KOPT-K1 (cell line): ENCODE data around the gene M1AP.

ENCODE experiments used
- H3K27ac ChIP-seq: fragments of 200-600 bp; sonication (generic); 2 replicates; pipeline ENCODE4 v1.5.1; 2016; ENCODE audit warnings: antibody characterized with exemption, mild to moderate bottlenecking, low read depth, low read length; ENCODE audit not compliant: poor library complexity, severe bottlenecking
- H3K36me3 ChIP-seq: fragments of 200-600 bp; sonication (generic); 2 replicates; pipeline ENCODE4 v1.5.1; 2017; ENCODE audit warnings: antibody characterized with exemption, mild to moderate bottlenecking, low read length, moderate library complexity; ENCODE audit not compliant: insufficient read depth
- H3K9me3 ChIP-seq: fragments of 200-600 bp; sonication (generic); 2 replicates; pipeline ENCODE4 v1.5.1; 2017; ENCODE audit warnings: antibody characterized with exemption, low read length, mild to moderate bottlenecking; ENCODE audit not compliant: insufficient read depth, poor library complexity, severe bottlenecking

Gene M1AP

DNA sequence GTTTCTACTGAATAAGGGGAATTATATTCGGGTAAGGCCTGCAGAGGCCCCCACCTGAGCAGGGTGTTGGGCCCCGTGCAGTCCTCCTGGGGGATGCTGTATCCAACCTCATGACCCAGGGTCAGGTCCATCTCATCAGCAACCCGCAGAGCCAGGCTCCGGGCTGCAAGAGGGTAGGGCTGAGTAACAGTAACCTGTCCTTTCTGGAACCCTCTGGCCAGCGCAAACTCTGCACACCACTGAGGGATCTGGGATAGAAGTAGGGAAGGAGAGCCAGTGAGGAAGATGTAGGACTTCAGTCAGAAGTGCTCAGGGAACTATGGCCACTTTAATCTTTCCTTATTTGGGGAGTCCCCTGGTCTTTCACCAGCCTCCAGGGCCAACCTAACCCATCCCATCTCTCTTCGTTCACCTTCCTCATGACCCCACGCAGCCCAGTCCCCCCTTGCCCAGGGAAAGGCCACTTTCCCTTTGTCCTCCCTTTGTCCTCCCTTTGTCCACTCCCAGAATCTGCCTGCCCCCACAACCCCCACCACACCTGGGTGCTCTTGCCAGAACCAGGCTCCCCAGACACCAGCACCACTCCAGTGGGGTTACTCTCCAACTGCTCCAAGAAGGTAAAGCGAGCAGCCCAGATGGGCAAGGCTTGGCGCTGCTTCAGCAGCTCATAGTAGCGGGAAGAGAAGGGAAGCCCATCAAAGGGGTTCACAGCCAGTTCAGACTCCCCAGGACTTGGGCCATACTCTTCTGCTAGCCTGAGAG is 123.0 kb downstream of the M1AP start:
- Histone ChIP-seq H3K36me3 (peaks cover 34% of the 10 kb centered on the region), H3K27ac (no peak overlapping the region), H3K9me3 (no peaks in the 10 kb centered on the region)

DNA sequence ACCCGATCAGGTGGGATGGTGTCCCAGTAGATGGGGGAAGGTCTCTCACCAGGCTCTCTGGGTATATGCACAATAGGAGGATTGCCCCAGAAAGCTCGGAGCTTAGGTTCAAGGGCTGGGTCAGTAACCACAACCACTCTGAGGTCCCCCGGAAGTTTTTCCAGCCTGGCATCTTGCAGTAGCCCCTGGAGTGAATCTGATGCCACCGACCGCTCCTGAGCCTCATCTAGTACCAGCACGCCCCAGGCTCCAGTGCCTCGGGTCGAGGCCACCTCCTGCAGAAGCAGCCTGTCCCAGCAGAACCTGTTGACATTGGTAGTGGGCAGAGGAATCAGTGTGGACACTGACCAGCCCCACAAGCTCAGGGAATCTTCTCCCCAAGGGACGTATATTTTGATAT is 124.1 kb downstream of the M1AP start:
- H3K9me3 ChIP-seq = no peaks in the 10 kb centered on the region

DNA sequence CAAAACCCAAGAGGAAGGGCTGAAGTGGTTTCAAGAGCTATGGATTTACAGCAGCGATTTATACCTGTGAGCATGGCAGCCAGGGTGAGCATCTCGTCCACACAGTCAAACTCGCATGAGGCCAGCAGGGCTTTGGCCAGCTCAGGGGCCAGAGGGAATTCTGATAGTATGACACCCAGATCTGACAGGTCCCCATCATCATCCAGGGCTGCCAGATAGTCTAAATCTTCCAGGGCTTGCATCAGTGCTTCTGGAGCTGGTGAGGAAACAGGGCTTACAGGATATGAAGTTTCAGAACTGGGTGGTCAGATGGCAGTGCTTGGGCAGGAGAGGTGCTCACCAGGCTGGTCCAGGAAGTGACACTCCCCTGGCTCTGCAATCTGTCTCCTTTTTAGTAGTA is 125.6 kb downstream of the M1AP start:
- Histone ChIP-seq H3K27ac (no peak overlapping the region), H3K9me3 (no peaks in the 10 kb centered on the region), H3K36me3 (peaks cover 26% of the 10 kb centered on the region)

More for the DNA sequence above, 124.1 kb downstream of the M1AP start:
- no peak overlapping the region for H3K27ac ChIP-seq
- H3K36me3 ChIP-seq = peaks cover 34% of the 10 kb centered on the region

DNA sequence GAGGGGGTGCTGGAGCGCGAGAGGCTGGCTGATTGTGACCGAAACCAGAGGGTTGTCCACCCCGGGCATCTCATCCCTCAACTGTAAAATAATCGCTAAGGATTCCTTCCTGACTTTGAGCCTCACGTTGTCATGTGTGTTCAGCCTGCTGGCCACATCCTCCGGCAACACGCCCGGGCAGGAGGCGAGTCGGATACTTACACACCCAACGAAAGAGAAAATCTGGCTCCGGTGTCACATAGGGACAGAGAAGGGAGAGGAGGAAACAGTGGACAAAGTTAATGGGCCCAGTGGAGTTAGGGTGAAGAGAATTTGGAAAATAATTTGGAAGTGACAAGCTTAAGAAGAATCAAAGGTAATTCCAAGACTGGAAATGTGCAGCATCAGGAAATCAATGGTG is 131.5 kb downstream of the M1AP start:
- no peak overlapping the region for H3K27ac ChIP-seq
- H3K9me3 ChIP-seq = no peaks in the 10 kb centered on the region
- H3K36me3 ChIP-seq = no peaks in the 10 kb centered on the region

DNA sequence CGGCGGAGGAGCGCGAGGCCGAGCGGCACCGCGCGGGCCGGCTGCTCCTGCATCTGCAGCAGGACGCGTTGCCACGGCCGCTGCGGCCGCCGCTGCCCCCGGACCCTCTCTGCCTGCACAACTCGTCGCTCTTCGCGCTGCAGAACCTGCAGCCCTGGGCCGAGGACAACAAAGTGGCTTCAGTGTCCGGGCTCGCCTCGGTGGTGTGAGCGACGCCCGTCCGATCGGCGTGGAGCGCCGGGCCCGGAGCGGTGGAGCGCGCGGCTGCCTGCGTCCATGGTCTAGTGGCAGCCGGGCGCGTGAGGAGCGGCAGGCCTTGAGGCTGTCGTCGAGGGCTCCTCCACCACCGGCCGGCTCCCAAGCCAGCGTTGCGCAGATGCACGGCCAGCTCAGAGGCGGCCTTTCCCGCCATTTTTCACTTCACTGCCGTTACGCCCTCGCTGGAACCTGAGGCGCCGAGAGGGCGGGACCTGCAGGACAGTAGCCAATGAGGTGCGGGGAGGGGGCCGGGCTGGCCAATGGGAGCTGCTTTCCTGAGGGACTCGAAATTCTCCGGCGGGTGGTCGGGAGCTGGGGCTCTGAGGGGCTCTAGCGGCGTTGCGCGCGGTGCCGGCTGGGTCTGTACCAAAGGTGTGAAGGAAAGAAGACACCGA is 132.0 kb downstream of the M1AP start:
- Histone ChIP-seq H3K27ac (no peak overlapping the region), H3K9me3 (no peaks in the 10 kb centered on the region), H3K36me3 (no peaks in the 10 kb centered on the region)

DNA sequence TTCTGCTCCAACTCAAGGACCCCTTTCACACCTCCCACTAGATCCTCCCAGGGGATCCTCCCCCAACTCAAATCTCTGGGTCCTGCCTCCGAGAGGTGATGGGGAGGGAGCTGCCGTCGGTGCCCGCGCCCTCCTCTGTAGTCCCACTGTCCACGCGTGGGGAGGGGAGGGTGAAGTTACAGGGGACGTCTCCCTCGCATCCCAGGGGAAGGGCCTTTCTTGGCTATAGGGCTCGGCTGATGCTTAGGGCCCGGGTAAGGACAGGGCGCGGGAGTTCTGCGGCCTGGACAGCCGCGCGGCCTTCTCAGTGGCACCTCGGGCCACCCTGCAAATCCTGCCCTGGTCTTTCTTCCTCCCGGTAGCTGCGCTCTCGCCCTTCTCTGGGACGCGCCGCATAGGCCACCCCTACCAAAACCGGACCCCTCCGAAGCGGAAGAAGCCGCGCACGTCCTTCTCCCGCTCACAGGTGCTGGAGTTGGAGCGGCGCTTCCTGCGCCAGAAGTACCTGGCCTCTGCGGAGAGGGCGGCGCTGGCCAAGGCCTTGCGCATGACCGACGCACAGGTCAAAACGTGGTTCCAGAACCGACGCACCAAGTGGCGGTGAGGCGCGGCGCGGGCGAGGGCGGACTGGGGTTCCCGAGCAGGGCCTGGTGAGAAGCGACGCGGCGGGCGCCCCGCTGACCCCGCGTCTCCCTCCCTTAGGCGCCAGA is 132.7 kb downstream of the M1AP start:
- Histone ChIP-seq H3K9me3 (no peaks in the 10 kb centered on the region), H3K27ac (no peak overlapping the region), H3K36me3 (no peaks in the 10 kb centered on the region)

DNA sequence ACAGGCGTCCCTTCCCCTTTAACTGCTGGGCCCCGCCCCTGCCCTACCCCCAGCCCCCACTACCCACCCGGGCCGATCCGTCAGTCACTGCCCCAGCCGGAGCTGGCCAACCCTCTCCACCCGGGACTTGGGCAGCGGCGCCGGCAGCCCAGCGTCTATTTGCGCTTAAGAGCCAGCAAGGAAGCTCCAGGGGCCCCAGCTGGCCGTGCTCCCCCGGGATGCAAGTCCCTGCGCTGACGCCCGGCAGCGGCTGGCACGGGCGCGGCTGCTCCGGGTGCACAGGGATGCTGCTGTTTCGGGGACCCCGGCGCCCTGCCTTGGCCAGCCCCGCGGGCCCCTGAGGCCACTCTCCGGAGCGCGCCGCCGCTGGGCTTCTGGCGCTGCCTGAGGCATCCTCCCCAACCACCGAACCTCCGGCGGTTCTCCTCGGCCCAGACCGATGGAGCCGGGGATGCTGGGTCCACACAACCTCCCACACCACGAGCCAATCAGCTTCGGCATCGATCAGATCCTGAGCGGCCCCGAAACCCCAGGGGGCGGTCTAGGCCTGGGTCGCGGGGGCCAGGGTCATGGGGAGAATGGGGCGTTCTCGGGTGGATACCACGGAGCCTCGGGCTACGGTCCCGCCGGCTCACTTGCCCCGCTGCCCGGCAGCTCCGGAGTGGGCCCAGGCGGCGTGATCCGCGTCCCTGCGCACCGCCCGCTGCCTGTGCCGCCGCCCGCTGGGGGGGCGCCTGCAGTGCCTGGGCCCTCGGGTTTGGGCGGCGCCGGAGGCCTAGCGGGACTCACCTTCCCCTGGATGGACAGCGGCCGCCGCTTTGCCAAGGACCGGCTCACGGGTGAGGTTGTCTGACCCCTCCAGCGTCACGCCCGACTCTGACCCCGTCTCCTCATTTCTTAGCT is 133.5 kb downstream of the M1AP start, which contains the start of gene TLX2:
Gene TLX2 (plus strand): TSS at position 83 of the 903 bp plus-strand sequence. CDS start 357 bp downstream, at position 440.
- H3K27ac ChIP-seq = no peak within 1 kb of the TSS
- H3K36me3 ChIP-seq = no peaks in the 10 kb centered on the region
- no peaks in the 10 kb centered on the region for H3K9me3 ChIP-seq

DNA sequence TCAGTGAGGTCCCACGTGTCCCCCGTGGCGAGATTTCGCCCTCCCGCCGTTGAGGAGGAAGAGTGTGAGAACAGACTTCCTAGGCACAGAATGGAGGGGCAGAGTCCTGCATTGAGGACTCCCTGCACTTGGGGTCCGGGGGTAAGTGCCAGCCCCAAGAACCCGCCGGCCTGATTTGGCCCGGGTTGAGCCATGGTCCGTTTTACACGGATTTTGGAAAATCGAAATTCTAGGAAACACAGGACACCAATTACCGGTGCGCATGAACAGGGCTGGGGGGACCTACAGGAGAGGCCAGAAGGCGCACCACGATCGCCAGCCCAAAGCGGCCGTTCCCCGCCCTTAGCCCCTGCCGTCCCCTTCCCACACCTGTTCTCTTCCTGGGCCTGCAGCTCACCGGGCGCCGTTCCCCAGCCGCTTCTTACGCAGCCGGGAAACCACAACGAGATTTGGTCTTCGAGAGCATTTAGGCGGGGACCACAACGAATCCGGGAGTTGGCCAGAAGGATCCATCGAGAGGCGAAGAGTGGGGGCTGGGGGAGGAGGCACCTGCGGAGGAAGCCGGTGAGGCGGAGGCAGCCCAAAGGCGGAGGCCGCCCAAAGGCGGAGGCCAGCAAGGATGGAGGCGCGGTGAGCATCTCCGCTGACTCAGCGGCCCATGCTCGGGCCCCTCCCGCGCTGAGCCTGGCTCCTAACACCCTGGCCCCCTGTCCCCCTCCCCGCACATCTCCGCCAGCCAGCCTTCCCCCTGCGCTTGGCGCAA is 134.3 kb downstream of the M1AP start:
- no peak overlapping the region for H3K27ac ChIP-seq
- H3K9me3 ChIP-seq = no peaks in the 10 kb centered on the region
- H3K36me3 ChIP-seq = no peaks in the 10 kb centered on the region

DNA sequence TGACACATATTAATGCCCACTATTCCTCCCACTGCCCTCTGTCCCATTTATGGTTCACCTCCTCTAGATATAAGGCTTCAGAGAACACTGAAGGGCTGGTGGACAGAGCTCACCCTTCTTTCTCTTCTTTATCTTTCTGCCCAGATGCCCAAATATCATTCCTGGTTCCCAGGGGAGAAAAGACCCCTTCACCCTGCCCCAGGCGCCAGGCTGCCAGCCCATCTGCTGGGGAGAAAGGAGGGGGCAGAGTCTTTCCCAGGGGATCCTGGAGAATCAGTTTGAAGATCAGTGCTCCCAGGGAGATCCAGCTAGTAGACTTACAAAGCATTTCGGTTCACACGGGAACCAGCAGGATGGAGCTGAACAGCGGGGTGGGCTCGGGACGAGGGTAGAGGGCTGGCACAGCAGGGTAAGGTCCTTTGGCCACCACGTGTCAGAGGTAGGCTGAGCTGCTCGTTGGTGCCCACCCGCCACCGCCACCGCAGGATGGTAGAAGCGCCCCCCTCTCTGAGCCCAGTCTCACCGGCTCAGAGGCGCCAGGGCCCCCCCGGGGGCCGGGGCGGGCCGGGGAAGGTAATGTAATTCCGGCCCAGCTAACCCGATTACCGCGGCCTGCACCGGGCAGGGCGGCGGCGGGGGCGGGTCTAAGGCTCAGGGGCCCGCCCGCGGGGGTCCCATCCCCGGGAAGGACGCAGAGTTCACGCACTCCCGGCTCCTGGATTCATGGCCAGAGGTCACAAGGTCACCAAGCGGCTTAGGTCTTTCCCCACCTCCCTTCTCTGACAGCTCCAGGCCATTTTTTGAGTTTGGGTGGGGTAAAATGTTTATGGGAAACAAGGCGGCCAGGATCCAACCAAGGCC is 135.2 kb downstream of the M1AP start:
- Histone ChIP-seq H3K9me3 (no peaks in the 10 kb centered on the region), H3K27ac (no peak overlapping the region), H3K36me3 (no peaks in the 10 kb centered on the region)

DNA sequence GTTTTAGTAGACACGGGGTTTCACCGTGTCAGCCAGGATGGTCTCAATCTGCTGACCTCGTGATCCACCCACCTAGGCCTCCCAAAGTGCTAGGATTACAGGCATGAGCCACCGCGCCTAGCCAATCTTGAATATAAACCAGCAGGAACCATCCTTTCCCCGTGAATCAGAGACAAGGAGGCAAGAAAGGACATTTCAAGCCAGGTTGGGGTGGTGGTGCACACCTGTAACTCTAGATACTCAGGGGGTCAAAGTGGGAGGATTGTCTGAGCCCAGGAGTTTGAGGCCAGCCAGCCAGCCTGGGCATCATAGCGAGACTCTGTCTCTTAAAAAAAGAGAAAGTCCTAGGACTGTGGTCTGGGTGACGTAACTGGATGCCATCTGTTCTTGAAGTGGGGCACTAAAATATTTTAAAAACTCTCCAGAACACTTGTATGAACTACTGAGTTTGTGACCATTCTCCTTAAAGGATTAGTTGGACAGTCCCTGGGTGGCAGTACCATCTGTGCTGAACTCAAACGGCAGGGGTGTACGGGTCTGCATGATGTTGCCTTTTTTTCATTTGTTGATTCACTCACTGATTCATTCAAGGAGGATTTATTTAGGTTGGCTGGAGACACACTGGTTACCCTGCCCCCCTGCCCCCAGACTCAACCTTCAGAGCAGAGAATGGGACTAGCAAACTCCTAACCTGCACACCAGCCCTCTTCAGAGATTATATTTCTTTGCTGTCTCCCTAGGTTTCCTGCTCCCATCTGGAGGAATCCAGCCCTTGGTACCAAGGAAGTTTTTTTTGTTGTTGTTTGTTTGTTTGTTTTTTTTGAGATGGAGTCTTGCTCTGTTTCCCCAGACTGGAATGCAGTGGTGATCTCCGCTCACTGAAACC is 136.8 kb downstream of the M1AP start:
- no peaks in the 10 kb centered on the region for H3K9me3 ChIP-seq
- no peaks in the 10 kb centered on the region for H3K36me3 ChIP-seq
- H3K27ac ChIP-seq = no peak overlapping the region

DNA sequence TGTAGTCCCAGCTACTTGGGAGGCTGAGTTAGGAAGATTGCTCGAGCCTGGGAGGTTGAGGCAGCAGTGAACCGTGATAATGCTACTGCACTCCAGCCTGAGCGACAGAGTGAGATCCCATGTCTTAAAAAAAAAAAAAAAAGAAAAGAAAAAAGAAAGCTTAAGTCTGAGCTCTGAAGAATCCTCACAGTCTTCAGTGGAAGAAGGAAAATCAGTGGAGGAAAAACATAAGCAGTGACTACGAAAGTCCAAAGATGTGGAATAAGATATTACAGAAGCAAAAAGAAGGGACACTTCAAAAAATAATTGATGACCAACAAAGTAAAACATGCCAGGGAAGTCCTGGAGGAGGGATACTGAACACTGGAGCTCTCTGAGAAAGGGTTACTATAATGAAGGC is 137.9 kb downstream of the M1AP start:
- Histone ChIP-seq H3K27ac (no peak overlapping the region), H3K9me3 (no peaks in the 10 kb centered on the region), H3K36me3 (peaks cover 9% of the 10 kb centered on the region; the same call in 1 of the 2 replicates)

DNA sequence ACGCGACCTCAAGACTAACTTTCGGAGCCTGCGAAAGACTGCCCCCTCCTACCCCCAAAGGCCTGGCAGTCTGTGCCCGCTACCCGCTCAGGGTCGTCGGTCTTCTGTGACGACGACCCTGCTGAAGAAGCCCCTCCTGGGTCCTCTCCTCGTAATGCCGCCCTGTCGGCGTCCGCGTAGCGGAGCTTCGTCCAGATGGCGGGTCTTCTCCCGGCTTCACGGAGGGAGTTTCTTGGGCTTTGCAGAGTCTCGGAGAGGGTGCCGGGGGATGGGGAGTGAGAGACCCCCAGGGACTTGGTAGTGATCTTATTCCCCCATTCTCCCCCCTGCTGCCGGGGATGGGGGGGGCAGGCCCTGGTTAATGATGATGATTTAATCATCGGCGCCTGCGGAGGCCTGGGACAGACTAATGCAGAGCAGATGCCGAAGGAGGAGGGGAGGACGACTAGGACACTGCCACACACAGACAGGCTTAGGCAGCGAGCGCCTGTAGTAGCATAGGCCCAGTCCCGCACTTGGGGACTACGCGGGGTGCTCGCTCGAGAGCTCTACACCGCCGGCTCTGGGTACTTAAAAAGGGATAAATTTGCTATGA is 140.1 kb downstream of the M1AP start:
- H3K36me3 ChIP-seq = peaks cover 21% of the 10 kb centered on the region; the same call in 1 of the 2 replicates
- H3K27ac ChIP-seq = peak overlapping the region; percentile 92
- no peaks in the 10 kb centered on the region for H3K9me3 ChIP-seq
